ENCODE data around the gene PPBP.
A peak's percentile ranks its signal among the peaks of the same experiment; 100 is the strongest.
"Not testable (repeated sequence)": the region's sequence is repeated elsewhere in the genome, so short reads cannot be mapped to it uniquely, and the experiment has no call there.

PPBP gene

DNA sequence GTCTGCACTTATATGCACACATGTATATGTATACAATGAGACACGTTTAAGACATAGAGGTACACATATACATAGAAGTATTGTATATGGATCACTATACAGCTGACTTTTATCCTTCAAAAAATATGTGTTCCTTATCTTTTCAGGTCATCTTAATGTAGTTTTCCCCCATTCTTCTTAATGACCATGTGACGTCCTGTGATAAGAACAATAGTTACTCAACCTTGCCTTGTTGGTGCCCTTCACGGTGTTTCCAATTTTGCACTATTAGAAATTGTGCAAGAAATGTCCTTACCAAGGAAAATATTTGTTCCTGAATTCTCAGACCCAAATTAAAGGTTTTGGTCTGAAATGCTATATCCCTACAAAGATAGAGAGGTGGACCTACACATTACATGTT is 1.0 kb upstream of the PPBP start:
- TF ChIP-seq, protein P1, sequence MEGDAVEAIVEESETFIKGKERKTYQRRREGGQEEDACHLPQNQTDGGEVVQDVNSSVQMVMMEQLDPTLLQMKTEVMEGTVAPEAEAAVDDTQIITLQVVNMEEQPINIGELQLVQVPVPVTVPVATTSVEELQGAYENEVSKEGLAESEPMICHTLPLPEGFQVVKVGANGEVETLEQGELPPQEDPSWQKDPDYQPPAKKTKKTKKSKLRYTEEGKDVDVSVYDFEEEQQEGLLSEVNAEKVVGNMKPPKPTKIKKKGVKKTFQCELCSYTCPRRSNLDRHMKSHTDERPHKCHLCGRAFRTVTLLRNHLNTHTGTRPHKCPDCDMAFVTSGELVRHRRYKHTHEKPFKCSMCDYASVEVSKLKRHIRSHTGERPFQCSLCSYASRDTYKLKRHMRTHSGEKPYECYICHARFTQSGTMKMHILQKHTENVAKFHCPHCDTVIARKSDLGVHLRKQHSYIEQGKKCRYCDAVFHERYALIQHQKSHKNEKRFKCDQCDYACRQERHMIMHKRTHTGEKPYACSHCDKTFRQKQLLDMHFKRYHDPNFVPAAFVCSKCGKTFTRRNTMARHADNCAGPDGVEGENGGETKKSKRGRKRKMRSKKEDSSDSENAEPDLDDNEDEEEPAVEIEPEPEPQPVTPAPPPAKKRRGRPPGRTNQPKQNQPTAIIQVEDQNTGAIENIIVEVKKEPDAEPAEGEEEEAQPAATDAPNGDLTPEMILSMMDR (IDR thresholded peaks at IDR 0.05; ENCODE audit: low read depth, low read length), result no peak
- no peak overlapping the region for H3K4me3 ChIP-seq (replicated peaks in 1 of 2; ENCODE audit: low read depth in 2 of 2, low read length in 2 of 2)
- no peak for DNase-seq (ENCODE audit: low read depth in 2 of 2)

GRCh38 chr4:73985528-73985852 is 2.5 kb downstream of the PPBP start:
- TF ChIP-seq, protein P1 (IDR thresholded peaks at IDR 0.05; ENCODE audit: low read depth, low read length), result no peak
- H3K4me3 ChIP-seq (replicated peaks in 1 of 2; ENCODE audit: low read depth in 2 of 2, low read length in 2 of 2), result no peak overlapping the region
- DNase-seq (ENCODE audit: low read depth in 2 of 2), result no peak

DNA sequence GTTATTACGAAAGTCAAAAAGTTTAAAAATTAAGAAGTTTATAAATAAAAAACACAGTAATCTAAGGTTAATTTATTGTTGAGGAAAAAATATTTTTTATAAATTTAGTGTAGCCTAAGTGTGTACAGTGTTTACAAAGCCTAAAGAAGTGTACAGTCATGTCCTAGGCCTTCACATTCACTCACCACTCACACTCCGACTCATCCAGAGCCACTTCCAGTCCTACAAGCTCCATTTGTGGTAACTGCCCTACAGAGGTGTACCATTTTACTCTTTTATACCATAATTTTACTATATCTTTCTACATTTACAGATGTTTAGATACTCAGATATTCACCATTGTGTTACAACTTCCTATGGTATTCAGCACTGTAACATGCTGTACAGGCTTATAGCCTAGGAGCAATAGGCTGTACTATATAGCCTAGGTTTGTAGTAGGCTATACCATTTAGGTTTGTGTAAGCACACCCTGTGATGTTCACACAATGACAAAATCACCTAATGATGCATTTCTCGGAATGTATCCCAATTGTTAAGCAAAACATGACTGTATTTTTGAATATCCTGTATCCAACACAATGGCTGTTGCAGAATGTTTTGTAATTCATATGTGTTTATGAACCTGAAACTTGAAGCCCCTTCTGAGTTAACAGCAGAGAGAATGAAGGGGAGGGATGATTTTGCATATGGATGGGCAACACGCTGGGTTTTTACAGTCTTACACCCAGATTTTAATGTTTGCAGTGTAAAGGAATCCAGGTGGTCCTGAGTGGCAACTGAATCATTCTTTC is 3.1 kb downstream of the PPBP start:
- no peak overlapping the region for H3K4me3 ChIP-seq (replicated peaks in 1 of 2; ENCODE audit: low read depth in 2 of 2, low read length in 2 of 2)
- TF ChIP-seq, protein P1 (IDR thresholded peaks at IDR 0.05; ENCODE audit: low read depth, low read length), result no peak
- DNase-seq (ENCODE audit: low read depth in 2 of 2), result peak in 1 of 2 donors; percentile 58

DNA sequence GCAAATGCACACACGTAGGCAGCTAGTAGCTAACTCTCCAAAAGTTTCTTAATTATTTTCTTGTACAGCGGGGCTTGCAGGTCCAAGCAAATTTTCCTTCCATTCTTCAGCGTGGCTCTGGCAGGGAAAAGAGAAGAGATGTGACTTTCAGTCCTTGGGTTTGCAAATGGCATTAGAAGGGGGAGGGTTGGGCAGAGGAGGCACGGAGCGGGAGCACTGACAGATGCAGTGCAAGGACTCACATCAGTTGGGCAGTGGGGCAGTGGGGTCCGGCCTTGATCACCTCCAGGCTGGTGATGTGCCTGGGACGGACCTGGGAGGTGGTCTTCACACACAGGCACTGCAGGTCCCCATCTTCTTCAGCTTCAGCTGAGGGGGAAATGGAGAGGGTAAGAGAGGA is 6.8 kb downstream of the PPBP start:
- H3K4me3 ChIP-seq (replicated peaks in 1 of 2; ENCODE audit: low read depth in 2 of 2, low read length in 2 of 2); DNase-seq (ENCODE audit: low read depth in 2 of 2): not testable (repeated sequence)

- DNase-seq (ENCODE audit: low read depth in 2 of 2), result no peak
- H3K4me3 ChIP-seq (replicated peaks in 1 of 2; ENCODE audit: low read depth in 2 of 2, low read length in 2 of 2), result no peak overlapping the region
- TF ChIP-seq, protein P1 (IDR thresholded peaks at IDR 0.05; ENCODE audit: low read depth, low read length), result no peak
Observed at GRCh38 chr4:73979407-73979957, 8.5 kb downstream of the PPBP start.

DNA sequence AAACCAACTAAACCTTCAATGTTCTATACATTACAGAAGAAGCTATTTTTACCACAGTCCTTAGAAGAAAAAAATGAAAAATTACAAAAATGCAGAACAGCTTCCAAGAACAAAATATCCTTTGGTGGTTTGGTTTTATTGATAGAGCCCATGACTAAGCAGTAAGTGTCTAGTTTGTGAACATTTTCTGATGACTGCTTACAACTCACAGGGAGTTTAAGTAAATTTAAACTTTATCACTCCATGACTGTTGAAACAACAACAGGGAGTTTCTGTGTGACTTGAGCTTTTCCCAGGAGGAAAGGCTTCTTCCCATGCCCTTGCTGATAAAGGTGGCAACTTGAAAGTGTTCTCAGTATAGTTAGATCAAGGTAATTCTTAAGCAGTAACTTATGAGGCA is 9.1 kb downstream of the PPBP start:
- peak; percentile 85 to 92 for DNase-seq (ENCODE audit: low read depth in 2 of 2)
- H3K4me3 ChIP-seq (replicated peaks in 1 of 2; ENCODE audit: low read depth in 2 of 2, low read length in 2 of 2), result no peak overlapping the region
- TF ChIP-seq, protein P1 (IDR thresholded peaks at IDR 0.05; ENCODE audit: low read depth, low read length), result no peak

DNA sequence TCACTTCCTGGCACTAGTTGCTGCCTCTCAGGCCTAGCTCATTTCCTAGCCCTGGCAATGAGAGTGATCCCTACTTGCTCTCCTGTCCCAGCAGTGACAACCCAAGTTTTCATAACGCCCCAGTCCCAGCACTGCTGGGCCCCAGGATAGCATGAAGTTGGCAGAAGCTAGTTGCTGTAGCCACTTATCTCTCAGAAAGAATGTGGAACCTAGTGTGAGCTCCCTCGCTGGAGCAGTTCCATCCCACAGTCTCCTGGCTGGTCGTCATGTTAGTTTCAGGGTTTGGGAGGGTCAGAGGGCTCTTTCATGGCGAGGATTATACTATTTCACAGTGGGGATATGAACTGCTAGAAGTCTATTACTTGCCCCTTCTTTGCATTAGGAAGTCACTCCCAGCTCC is 11.3 kb downstream of the PPBP start:
- peak; percentile 53 to 84 for DNase-seq (ENCODE audit: low read depth in 2 of 2)
- H3K4me3 ChIP-seq (replicated peaks in 1 of 2; ENCODE audit: low read depth in 2 of 2, low read length in 2 of 2), result no peak overlapping the region
- TF ChIP-seq, protein P1 (IDR thresholded peaks at IDR 0.05; ENCODE audit: low read depth, low read length), result no peak

Data from cardiac fibroblast (primary cell).